DOHH2 (cell line): Measurements from ENCODE around the gene C1orf35.

Experiments used
- H3F3A ChIP-seq: fragments of 200-600 bp; sonication (generic), shearing (Covaris generic); 2 replicates; pipeline ENCODE4 v1.6.0; 2016; ENCODE audit warnings: antibody characterized with exemption, mild to moderate bottlenecking; ENCODE audit not compliant: control insufficient read depth, insufficient read depth
- H3K27ac ChIP-seq: fragments of 200-600 bp; sonication (generic); 2 replicates; pipeline ENCODE4 v1.5.1; 2014; ENCODE audit warnings: low read depth, mild to moderate bottlenecking, low read length, moderate library complexity
- H3K27me3 ChIP-seq: fragments of 200-600 bp; sonication (generic); 2 replicates; pipeline ENCODE4 v1.6.1; 2014; ENCODE audit warnings: mild to moderate bottlenecking, low read length, mixed read lengths; ENCODE audit not compliant: control insufficient read depth
- H3K36me3 ChIP-seq: fragments of 200-600 bp; sonication (generic); 2 replicates; pipeline ENCODE4 v1.6.1; 2014; ENCODE audit warnings: mild to moderate bottlenecking, low read length, moderate library complexity, mixed read lengths; ENCODE audit not compliant: control insufficient read depth
- H3K4me1 ChIP-seq: fragments of 200-600 bp; sonication (generic); 2 replicates; pipeline ENCODE4 v1.6.1; 2014; ENCODE audit warnings: mild to moderate bottlenecking, low read length, mixed read lengths; ENCODE audit not compliant: control insufficient read depth
- H3K4me2 ChIP-seq: fragments of 200-600 bp; sonication (generic); 2 replicates; pipeline ENCODE4 v1.6.0; 2014; ENCODE audit warnings: mild to moderate bottlenecking, low read length, moderate library complexity
- H3K4me3 ChIP-seq: fragments of 200-600 bp; sonication (generic); 2 replicates; pipeline ENCODE4 v1.5.1; 2014; ENCODE audit warnings: mild to moderate bottlenecking, low read length, mixed read lengths
- H3K79me2 ChIP-seq: fragments of 200-600 bp; sonication (generic); 2 replicates; pipeline ENCODE4 v1.6.1; 2014; ENCODE audit warnings: mild to moderate bottlenecking, low read length, mixed read lengths; ENCODE audit not compliant: control insufficient read depth
- H3K9me2 ChIP-seq: fragments of 200-600 bp; sonication (generic); replicated peaks from 2 replicates; pipeline ENCODE4 v1.6.1; 2014; ENCODE audit warnings: mild to moderate bottlenecking, low read length, mixed read lengths; ENCODE audit not compliant: control insufficient read depth
- H3K9me3 ChIP-seq: fragments of 200-600 bp; sonication (generic); 2 replicates; pipeline ENCODE4 v1.6.1; 2014; ENCODE audit warnings: antibody characterized with exemption, low read length, mixed read lengths; ENCODE audit not compliant: control insufficient read depth, insufficient read depth
- H4K20me1 ChIP-seq: fragments of 200-600 bp; sonication (generic); 2 replicates; pipeline ENCODE4 v1.6.0; 2014; ENCODE audit warnings: low read depth, mild to moderate bottlenecking, antibody characterized with exemption, low read length, moderate library complexity; ENCODE audit not compliant: control insufficient read depth, insufficient read depth
- CTCF ChIP-seq: fragments of 200-600 bp; sonication (generic); IDR thresholded peaks from one replicate; pipeline ENCODE4 v1.5.1; 2014; ENCODE audit warnings: antibody characterized with exemption, mild to moderate bottlenecking, low read depth, low read length; ENCODE audit not compliant: poor library complexity, severe bottlenecking
- EZH2phosphoT487 ChIP-seq: fragments of 200-600 bp; sonication (generic); IDR thresholded peaks from 2 replicates; pipeline ENCODE4 v1.6.1; 2017; ENCODE audit warnings: borderline replicate concordance, mild to moderate bottlenecking, antibody characterized with exemption, low read length, moderate library complexity, mixed read lengths

C1orf35 gene

GRCh38 chr1:228151180-228151925 lies 48.2 kb upstream of the C1orf35 start:
- TF ChIP-seq EZH2phosphoT487, result no peak
- no peak for TF ChIP-seq CTCF
- Histone ChIP-seq H3K4me2 (no peak overlapping the region), H3K27ac (no peak overlapping the region), H3K4me3 (no peak overlapping the region), H3F3A (no peaks in the 10 kb centered on the region), H3K9me3 (no peaks in the 10 kb centered on the region), H3K36me3 (peaks cover 4% of the 10 kb centered on the region), H3K4me1 (no peaks in the 10 kb centered on the region), H3K79me2 (peaks cover 2% of the 10 kb centered on the region), H3K9me2 (no peaks in the 10 kb centered on the region), H3K27me3 (no peaks in the 10 kb centered on the region), H4K20me1 (no peaks in the 10 kb centered on the region)

DNA sequence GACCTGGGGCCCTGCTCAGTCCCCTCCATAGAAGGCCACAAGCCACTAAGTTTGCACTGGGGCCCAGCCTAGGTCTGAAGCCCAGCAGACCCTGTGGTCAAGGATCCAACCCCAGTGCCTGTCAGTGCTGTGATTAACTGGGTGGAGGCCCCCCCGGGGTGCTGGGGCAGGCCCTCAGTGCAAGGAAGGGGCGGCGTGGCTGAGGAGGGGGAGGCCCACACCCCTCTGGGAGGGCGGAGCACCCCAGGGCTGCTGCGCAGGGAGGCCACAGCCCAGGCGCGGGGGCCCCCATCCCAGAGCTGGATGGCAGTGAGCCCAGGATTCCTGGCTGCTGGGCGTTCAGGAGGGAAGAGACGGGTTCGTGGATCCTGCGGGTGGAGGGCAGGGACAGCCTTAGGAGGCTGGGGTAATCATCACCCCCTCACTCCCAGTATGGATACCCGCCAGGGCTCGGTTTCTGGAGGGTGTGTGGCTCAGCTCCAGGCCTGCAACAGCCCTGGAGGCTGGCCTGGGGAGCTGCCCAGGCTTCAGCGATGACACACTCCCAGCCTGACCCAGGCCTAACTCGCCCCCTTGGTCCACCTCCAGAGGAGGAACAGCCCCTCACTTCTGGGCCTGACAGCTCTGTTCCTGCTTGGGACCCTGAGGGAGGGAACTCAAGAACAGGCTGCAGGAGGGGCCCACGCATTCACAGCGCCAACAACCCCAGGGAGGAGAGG lies 47.5 kb upstream of the C1orf35 start:
- H3K9me2 ChIP-seq, result no peaks in the 10 kb centered on the region
- no peaks in the 10 kb centered on the region for H4K20me1 ChIP-seq
- no peaks in the 10 kb centered on the region for H3K9me3 ChIP-seq
- peaks cover 4% of the 10 kb centered on the region for H3K36me3 ChIP-seq
- no peak overlapping the region for H3K27ac ChIP-seq
- no peak overlapping the region for H3K4me2 ChIP-seq
- no peak overlapping the region for H3K4me3 ChIP-seq
- H3K4me1 ChIP-seq, result no peaks in the 10 kb centered on the region
- TF ChIP-seq CTCF (no peak), EZH2phosphoT487 (no peak)
- H3K27me3 ChIP-seq, result no peaks in the 10 kb centered on the region
- H3F3A ChIP-seq, result no peaks in the 10 kb centered on the region
- peaks cover 9% of the 10 kb centered on the region for H3K79me2 ChIP-seq

DNA sequence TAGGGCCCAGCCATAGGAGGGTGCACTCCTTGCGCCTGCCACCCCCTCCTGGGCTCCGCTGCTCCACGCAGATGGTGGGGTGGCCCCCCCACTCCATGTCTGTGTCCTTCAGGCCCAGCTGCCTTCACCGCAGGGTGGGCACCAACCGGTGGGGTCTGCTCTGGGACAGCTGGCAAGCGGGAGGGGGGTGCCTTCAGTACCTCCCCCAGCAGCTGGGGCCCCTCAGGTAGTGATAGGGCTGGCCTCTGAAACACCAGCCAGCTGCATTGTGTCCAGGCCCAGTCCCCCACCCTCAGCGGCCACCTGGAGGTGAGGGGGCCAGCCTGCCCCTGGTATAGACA lies 47.0 kb upstream of the C1orf35 start:
- TF ChIP-seq EZH2phosphoT487, result no peak
- Histone ChIP-seq H3K4me3 (no peak overlapping the region), H3K4me1 (no peaks in the 10 kb centered on the region), H3K9me3 (no peaks in the 10 kb centered on the region), H4K20me1 (no peaks in the 10 kb centered on the region), H3K27me3 (no peaks in the 10 kb centered on the region), H3K79me2 (peaks cover 14% of the 10 kb centered on the region), H3K9me2 (no peaks in the 10 kb centered on the region), H3K36me3 (peaks cover 4% of the 10 kb centered on the region), H3K27ac (no peak overlapping the region), H3F3A (no peaks in the 10 kb centered on the region), H3K4me2 (no peak overlapping the region)
